Brain microvascular endothelial cell (primary cell): ENCODE results near the gene PRMT1.

Source experiments
- DNase-seq: peaks from one replicate; pipeline ENCODE4 v3.0.0-alpha.2; 2020
- H3K27ac ChIP-seq: fragments of 250-450 bp; sonication (Bioruptor Pico); 2 replicates; pipeline ENCODE4 v1.5.1; 2020; ENCODE audit warnings: mild to moderate bottlenecking, moderate library complexity
- H3K27me3 ChIP-seq: fragments of 250-450 bp; sonication (Bioruptor Pico); replicated peaks from 2 replicates; pipeline ENCODE4 v1.5.1; 2020; ENCODE audit warnings: mild to moderate bottlenecking
- H3K36me3 ChIP-seq: fragments of 250-450 bp; sonication (Bioruptor Pico); replicated peaks from 2 replicates; pipeline ENCODE4 v1.5.1; 2020; ENCODE audit warnings: mild to moderate bottlenecking
- H3K4me3 ChIP-seq: 2 replicates; pipeline ENCODE4 v1.5.1; 2011; ENCODE audit warnings: low read depth, mild to moderate bottlenecking, control low read depth, low read length, moderate library complexity
- in situ Hi-C: cut with HindIII; loops from 2 replicates; pipeline ENCODE4 v1.10.0; 2017; ENCODE audit warnings: low sequenced_read_pairs, low pct_ligation_motif_present
- TF ChIP-seq, protein P1 (sequence below): IDR thresholded peaks from 2 replicates; pipeline ENCODE4 v1.5.1; 2011; ENCODE audit warnings: low read depth, mild to moderate bottlenecking, moderate library complexity, low read length, control low read depth, inconsistent platforms; ENCODE audit errors: missing control alignments

Gene PRMT1

DNA sequence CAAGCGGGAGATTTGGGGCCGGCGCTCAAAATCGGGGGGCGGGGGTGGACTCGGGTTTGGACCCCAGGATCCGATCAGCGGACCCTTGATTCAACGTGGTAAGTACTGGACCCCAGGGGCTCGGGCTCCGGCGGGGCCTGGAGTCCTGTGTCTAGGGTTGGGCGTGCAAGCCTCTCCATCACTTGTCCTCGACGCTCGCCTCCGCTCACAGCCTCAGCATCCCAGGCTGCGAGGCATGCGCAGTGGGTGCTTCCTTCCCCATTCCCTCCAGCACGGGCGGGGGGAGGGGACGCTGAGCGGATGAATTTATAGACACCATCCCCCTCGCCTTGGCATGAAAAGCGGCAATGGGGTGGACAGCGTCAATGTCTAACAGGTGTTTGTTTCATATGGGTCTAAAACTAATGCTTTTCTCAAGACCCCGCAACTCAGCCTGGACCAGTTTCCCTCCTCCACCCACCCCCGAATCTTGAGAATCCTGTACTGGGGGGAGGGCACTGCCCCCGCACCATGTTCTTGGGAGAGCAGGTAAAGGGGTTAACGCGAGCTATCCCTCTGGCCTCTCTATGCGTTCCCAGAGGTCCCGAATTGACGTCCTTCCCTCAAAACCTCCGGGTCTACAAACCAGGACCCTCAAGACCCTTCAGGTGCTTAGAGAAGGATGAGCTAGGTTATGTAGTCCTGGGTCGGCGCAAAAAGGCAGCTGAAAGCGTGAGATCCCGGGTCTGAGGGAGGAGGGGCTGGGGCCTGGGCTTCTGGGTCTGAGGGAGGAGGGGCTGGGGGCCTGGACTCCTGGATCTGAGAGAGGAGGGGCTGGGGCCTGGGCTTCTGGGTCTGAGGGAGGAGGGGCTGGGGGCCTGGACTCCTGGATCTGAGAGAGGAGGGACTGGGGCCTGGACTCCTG lies 14.4 kb downstream of the PRMT1 start:
- no peak overlapping the region for H3K27ac ChIP-seq
- peak; percentile 61 for DNase-seq
- H3K36me3 ChIP-seq = no peaks in the 10 kb centered on the region
- in situ Hi-C loops = no loop called here
- TF ChIP-seq, protein P1, sequence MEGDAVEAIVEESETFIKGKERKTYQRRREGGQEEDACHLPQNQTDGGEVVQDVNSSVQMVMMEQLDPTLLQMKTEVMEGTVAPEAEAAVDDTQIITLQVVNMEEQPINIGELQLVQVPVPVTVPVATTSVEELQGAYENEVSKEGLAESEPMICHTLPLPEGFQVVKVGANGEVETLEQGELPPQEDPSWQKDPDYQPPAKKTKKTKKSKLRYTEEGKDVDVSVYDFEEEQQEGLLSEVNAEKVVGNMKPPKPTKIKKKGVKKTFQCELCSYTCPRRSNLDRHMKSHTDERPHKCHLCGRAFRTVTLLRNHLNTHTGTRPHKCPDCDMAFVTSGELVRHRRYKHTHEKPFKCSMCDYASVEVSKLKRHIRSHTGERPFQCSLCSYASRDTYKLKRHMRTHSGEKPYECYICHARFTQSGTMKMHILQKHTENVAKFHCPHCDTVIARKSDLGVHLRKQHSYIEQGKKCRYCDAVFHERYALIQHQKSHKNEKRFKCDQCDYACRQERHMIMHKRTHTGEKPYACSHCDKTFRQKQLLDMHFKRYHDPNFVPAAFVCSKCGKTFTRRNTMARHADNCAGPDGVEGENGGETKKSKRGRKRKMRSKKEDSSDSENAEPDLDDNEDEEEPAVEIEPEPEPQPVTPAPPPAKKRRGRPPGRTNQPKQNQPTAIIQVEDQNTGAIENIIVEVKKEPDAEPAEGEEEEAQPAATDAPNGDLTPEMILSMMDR = no peak
- H3K4me3 ChIP-seq = peak overlapping the region; percentile 52
- no peaks in the 10 kb centered on the region for H3K27me3 ChIP-seq

GRCh38 chr19:49692147-49692506 lies 15.1 kb downstream of the PRMT1 start:
- DNase-seq = no peak
- Histone ChIP-seq H3K36me3 (no peaks in the 10 kb centered on the region), H3K27ac (no peak overlapping the region), H3K4me3 (peak overlapping the region; percentile 52), H3K27me3 (no peaks in the 10 kb centered on the region)
- TF ChIP-seq, protein P1 = no peak
- in situ Hi-C loops = no loop called here

- no peak overlapping the region for H3K4me3 ChIP-seq
- DNase-seq = no peak
- no peaks in the 10 kb centered on the region for H3K36me3 ChIP-seq
- no peaks in the 10 kb centered on the region for H3K27me3 ChIP-seq
- no peak overlapping the region for H3K27ac ChIP-seq
- TF ChIP-seq, protein P1 = no peak
- in situ Hi-C loops = no loop called here
Observed at GRCh38 chr19:49696115-49696514, 19.0 kb downstream of the PRMT1 start.

DNA sequence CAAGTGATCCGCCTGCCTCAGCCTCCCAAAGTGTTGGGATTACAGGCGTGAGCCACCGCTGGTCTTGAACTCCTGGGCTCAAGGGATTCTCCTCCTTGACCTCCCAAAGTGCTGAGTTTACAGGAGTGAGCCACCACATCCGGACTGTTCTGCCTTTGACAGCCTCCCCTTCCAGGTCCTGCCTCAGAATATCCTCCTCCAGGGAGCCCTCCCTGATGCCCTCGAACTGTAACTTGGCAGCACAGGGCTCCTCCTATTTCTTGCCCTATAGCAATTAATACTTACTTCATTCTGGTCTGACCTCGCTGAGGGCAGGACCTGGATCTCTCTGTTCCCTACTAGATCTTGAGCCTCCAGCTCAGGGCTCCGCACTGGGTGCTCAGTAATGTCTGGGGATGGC lies 19.8 kb downstream of the PRMT1 start:
- no peak for DNase-seq
- H3K36me3 ChIP-seq = no peaks in the 10 kb centered on the region
- H3K27ac ChIP-seq = no peak overlapping the region
- TF ChIP-seq, protein P1 = no peak
- H3K27me3 ChIP-seq = no peaks in the 10 kb centered on the region
- no peak overlapping the region for H3K4me3 ChIP-seq
- in situ Hi-C loops = no loop called here

DNA sequence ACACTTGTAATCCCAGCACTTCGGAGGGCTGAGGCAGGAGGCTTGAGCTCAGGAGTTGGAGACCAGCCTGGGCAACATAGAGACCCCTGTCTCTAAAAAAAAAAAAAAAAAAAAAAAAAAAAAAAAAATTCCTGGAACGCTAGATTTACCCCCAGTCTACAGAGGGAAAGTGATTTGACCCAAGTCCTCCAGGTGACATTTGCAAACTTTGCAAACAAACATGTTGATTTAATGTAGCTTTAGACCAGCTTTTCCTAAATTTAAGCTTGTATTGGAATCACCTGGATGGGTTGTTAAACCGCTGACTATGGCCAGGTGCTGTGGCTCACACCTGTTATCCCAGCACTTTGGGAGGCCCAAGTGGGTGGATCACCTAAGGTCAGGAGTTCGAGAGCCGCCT lies 22.3 kb downstream of the PRMT1 start:
- Histone ChIP-seq H3K27ac (no peak overlapping the region), H3K36me3 (no peaks in the 10 kb centered on the region), H3K27me3 (no peaks in the 10 kb centered on the region), H3K4me3 (no peak overlapping the region)
- in situ Hi-C loops = no loop called here
- TF ChIP-seq, protein P1 = no peak
- no peak for DNase-seq
